Right forelimb (tissue), 1 donor: Measurements from ENCODE around the gene LAGE3.

Experiments
- DNase-seq: peaks from one replicate; pipeline ENCODE4 v3.0.0-alpha.2; 2018

The LAGE3 gene

DNA sequence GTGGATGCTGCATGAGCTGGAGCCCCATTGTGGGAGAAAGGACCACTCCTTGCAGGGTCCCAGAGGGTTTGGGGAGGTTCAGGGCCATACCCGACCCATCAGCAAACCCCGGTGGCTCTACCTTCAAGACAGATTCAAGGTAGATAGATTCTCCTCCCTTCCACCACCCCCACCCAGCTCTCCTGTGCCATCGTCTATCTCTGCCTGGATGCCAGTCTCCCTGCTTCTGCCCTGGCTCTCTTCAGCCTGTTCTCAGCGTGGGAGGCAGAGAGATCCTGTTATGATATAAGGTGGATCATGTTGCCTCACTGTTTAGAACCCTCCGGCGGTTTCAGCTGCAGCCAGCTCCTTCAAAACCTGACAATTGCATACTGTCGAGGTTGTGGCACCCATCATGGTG, 5.4 kb downstream of the LAGE3 start:
- peak; percentile 9 for DNase-seq

- DNase-seq = no peak
Measured at GRCh38 chrX:154472685-154473632, 6.1 kb downstream of the LAGE3 start.

GRCh38 chrX:154471839-154472684, 7.0 kb downstream of the LAGE3 start:
- DNase-seq = no peak

DNA sequence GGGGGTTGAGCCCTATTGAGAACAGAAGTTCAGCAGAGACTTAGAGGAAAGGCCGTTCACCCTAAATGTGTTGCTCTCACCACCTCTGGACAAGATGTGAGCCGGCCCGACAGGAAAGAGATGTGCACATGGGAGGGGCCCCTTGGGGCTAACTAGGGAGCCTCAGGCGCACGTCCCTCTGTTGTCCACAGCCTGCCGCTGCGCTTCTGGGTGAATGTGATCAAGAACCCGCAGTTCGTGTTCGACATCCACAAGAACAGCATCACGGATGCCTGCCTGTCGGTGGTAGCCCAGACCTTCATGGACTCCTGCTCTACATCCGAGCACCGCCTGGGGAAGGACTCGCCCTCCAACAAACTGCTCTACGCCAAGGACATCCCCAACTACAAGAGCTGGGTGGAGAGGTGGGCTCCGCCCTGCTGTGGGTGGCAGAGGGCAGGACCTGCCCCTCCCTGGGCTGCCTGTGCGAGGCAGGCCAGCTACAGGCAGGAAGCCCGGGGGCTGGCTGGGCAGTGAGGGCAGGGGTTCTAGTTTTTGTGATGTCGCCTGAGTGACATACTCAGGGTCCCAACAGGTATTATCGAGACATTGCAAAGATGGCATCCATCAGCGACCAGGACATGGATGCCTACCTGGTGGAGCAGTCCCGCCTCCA, 8.0 kb downstream of the LAGE3 start:
- no peak for DNase-seq

- DNase-seq = no peak
Measured at GRCh38 chrX:154470434-154470833, 8.6 kb downstream of the LAGE3 start.

- DNase-seq = no peak
Measured at GRCh38 chrX:154469880-154470279, 9.2 kb downstream of the LAGE3 start.

- no peak for DNase-seq
Measured at GRCh38 chrX:154469114-154469513, 10.0 kb downstream of the LAGE3 start.

GRCh38 chrX:154468217-154468616, 10.9 kb downstream of the LAGE3 start:
- DNase-seq = no peak

DNA sequence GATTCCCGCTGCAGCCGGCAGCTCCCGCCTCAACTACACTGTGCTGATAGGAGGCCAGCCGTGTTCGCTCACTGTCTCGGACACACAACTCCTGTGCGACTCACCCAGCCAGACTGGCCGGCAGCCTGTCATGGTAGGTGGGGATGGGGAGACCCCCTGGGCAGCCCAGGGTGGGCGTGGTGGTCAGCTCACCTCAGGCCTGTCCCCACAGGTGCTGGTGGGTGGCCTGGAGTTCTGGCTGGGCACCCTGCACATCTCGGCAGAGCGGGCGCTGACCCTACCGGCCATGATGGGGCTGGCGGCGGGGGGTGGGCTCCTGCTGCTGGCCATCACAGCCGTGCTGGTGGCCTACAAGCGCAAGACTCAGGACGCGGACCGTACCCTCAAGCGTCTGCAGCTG, 11.5 kb downstream of the LAGE3 start:
- DNase-seq = no peak

- DNase-seq = no peak
Measured at GRCh38 chrX:154466907-154467306, 12.2 kb downstream of the LAGE3 start.

- no peak for DNase-seq
Measured at GRCh38 chrX:154466036-154466435, 13.0 kb downstream of the LAGE3 start.

DNA sequence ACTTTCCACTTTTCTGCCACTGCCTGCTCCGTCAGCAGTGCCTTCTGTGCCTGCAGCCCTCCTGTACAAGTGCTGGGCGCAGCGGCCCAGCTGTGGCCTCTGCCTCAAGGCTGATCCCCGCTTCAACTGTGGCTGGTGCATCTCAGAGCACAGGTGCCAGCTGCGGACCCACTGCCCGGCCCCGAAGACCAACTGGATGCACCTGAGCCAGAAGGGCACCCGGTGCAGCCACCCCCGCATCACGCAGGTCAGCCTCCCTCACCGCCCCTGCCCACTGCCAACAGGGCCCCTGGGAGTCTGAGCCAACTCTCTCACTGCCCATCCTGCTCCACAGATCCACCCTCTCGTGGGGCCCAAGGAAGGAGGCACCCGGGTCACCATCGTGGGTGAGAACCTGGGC, 13.5 kb downstream of the LAGE3 start:
- no peak for DNase-seq

- DNase-seq = no peak
Measured at GRCh38 chrX:154464806-154465365, 14.2 kb downstream of the LAGE3 start.

DNA sequence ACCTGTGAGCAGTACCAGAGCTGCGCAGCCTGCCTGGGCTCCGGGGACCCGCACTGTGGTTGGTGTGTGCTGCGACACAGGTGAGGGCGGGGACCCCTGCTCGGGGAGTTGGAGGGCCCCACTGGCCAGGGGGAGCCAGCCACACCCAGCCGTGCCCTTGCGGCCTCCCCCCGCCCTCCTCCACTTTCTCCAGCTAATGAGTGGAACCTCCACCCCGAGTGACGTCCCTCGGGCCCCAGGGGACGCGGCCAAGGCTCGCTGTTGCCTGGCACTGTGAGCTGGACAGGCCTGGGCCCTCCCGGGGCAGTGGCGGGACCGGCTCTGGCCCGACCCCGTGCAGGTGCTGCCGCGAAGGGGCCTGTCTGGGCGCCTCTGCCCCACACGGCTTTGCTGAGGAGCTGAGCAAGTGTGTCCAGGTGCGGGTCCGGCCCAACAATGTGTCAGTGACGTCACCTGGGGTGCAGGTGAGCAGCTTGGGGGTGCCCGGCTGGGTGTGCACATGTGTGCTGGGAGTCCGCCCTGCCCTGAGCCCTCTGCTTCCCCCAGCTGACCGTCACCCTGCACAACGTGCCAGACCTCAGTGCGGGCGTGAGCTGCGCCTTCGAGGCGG, 15.4 kb downstream of the LAGE3 start:
- no peak for DNase-seq

DNA sequence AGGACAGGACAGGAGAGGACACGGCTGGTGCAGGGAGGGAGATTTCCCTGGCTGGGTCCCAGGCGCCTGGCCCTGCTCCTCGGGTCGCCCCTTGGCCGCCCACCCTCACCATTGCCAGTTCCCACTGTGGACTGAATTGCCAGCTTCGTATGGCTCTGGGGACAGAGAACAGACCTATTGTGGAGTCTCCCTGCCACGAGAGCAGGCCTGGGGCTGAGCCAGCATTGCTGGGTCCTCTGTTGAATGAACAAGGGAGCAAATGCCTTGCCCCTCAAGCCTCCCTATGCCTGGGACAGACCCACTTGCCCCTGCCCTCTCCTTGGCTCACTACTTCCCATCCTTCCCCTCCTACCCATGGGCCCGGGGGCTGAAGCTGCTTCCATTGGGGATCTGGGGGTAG, 16.7 kb downstream of the LAGE3 start:
- no peak for DNase-seq

GRCh38 chrX:154460326-154460725, 18.8 kb downstream of the LAGE3 start:
- DNase-seq = no peak

DNA sequence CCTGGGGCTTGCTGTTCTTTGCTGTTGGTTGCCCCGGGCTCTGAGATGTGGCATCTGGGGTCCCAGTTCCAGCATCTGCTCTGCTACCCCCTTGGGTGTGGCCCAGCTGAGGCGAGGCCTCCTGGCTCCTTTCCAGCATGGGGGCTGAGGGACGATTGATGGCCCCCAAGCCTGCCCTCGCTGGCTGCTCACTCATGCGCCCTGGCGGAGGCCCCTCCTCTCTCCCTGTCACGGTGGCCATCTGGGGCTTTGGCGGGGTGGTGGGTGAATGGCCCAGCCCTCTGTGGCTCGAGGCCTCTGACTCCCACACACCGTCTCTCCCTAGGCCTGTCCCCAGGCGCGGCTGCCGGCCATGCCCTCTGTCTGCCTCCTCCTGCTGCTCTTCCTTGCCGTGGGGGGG, 19.2 kb downstream of the LAGE3 start:
- DNase-seq = no peak

GRCh38 chrX:154458954-154459778, 19.9 kb downstream of the LAGE3 start:
- DNase-seq = peak; percentile 54

DNA sequence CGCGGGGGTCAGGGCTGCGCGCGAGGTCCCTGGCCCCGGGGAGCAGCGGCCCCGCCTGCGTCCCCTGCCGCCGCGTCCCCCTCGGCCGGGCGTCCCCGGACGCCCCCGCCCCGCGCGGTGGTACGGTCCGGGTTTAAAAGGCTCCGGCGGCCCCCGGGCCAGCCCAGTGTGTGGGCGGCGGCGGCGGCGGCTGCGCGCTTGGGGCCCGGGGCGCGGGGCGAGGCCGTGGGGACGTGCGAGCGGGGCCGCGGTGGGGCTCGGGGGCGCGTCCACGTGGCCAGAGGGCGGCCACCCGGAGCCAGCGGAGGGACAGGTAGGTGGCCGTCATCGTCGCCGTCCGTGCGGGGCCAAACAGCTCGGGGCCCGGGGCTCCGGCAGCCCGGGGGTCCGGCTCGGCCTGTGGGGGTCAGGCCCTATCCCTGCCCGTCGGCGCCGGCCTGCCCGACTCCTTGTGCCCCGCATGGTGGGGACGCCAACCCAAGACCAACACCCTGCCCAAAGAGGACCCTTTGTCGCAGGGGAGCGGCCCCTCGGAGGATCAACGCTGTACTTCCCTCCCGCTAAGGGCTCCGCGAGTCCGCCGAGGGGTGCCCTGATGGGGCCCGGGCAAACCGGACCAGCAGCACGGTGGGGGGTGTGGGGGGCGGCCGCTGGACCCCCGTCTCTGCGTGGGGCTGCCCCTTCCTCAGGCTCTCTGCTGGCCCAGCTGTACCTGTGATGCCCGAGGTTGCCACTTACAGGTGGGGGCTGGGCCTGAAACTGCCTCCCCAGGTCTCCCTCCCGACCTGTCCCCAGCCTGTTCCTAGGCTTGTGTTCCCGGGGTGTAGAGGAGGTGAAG, 20.7 kb downstream of the LAGE3 start, which contains the start of gene PLXNA3:
PLXNA3 (plus strand) TSS at position 166 of the 838 bp plus-strand sequence. CDS start 1,903 bp downstream, outside the sequence.
- peak; percentile 68 for DNase-seq

- DNase-seq = peak; percentile 51
Measured at GRCh38 chrX:154457491-154458115, 21.5 kb downstream of the LAGE3 start.
